Ishikawa (cell line): ENCODE measurements around the gene POLR1A.

ENCODE experiments used
- CEBPB ChIP-seq: IDR thresholded peaks from 2 replicates; pipeline ENCODE4 v1.6.1; 2012
- CREB1 ChIP-seq: IDR thresholded peaks from 2 replicates; pipeline ENCODE4 v1.6.1; 2012; ENCODE audit warnings: low read depth
- EGR1 ChIP-seq: IDR thresholded peaks from 2 replicates; pipeline ENCODE4 v1.6.1; 2012
- EP300 ChIP-seq: IDR thresholded peaks from 2 replicates; pipeline ENCODE4 v1.6.1; 2012; ENCODE audit warnings: borderline replicate concordance
- FOXM1 ChIP-seq: IDR thresholded peaks from 2 replicates; pipeline ENCODE4 v1.6.1; 2012; ENCODE audit warnings: low read depth, borderline replicate concordance
- NFIC ChIP-seq: IDR thresholded peaks from 2 replicates; pipeline ENCODE4 v1.6.1; 2012
- RAD21 ChIP-seq: IDR thresholded peaks from 2 replicates; pipeline ENCODE4 v1.6.1; 2012; ENCODE audit warnings: low read depth
- TAF1 ChIP-seq: IDR thresholded peaks from 2 replicates; pipeline ENCODE4 v1.6.1; 2012; ENCODE audit warnings: low read depth, mild to moderate bottlenecking
- TCF12 ChIP-seq: IDR thresholded peaks from 2 replicates; pipeline ENCODE4 v1.6.1; 2012; ENCODE audit warnings: low read depth
- TEAD4 ChIP-seq: IDR thresholded peaks from 2 replicates; pipeline ENCODE4 v1.6.1; 2012
- YY1 ChIP-seq: IDR thresholded peaks from 2 replicates; pipeline ENCODE4 v1.6.1; 2012; ENCODE audit warnings: low read depth
- ZBTB7A ChIP-seq: IDR thresholded peaks from 2 replicates; pipeline ENCODE4 v1.6.1; 2012; ENCODE audit warnings: low read depth
- TF ChIP-seq, protein P1 (sequence below): IDR thresholded peaks from 2 replicates; pipeline ENCODE4 v1.6.1; 2012
- TF ChIP-seq, protein P2 (sequence below): IDR thresholded peaks from 2 replicates; pipeline ENCODE4 v1.6.1; 2012
- TF ChIP-seq, protein P3 (sequence below): IDR thresholded peaks from 2 replicates; pipeline ENCODE4 v1.6.1; 2012; ENCODE audit warnings: low read depth, mild to moderate bottlenecking

The POLR1A gene

DNA sequence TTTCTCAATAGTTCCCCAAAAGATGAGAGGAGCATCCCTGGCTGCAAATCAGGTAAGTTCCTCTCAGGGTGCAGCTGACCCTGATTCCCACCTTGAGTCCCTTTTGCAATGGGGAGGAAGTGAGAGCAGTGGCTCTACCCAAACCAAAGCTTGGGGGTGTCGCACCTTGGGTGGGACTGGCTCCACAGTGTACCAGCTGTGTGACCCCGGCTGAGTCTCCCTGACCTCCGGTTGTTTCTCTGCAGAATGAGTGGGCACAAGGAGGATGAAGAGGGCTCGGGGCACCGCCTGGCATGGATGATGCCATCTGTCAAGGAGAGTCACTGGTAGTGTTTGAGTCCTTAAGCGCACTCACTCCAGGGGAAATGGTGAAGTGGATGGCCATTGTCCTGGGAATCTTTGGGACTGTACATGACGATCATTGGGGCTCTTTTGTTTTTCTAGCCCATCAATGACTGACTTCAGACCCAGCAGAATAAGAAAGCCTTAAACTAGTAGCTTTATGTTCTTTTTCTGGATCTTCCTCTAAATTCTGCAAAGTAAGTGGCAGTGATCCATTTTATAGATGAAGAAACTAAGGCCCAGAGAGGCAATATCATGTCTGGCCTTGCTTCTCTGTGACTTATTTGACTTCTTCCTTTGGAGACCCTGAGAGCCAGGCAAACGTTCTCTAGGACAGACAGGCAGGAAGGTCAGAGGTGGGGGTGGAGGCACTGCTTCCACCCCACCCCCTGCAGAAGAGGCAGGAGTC is 110.6 kb downstream of the POLR1A start:
- TF ChIP-seq FOXM1 (no peak), TCF12 (no peak), EP300 (no peak), TAF1 (no peak), YY1 (no peak), NFIC (no peak), EGR1 (no peak), CEBPB (no peak), RAD21 (no peak)
- TF ChIP-seq, protein P1, sequence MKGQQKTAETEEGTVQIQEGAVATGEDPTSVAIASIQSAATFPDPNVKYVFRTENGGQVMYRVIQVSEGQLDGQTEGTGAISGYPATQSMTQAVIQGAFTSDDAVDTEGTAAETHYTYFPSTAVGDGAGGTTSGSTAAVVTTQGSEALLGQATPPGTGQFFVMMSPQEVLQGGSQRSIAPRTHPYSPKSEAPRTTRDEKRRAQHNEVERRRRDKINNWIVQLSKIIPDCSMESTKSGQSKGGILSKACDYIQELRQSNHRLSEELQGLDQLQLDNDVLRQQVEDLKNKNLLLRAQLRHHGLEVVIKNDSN: no peak
- TF ChIP-seq, protein P2, sequence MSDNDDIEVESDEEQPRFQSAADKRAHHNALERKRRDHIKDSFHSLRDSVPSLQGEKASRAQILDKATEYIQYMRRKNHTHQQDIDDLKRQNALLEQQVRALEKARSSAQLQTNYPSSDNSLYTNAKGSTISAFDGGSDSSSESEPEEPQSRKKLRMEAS: no peak

DNA sequence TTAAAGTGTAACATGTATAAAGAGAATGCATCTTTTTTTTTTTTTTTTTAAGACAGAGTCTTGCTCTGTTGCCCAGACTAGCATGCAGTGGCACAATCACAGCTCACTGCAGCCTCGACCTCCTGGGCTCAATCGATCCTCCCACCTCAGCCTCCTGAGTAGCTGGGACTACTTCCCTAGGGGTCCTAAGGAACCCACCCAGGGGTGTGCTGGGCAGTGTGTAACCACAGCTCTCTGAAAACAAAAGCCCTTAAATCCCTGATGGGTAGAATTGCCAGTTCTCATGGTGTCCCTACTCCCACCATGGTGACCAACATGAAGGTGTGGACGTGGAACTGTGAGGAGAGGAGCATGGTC is 111.3 kb downstream of the POLR1A start:
- TF ChIP-seq CREB1 (no peak), YY1 (no peak), FOXM1 (no peak), EGR1 (no peak), RAD21 (no peak), EP300 (no peak), ZBTB7A (no peak), CEBPB (no peak), TEAD4 (no peak), TCF12 (no peak), NFIC (no peak)
- TF ChIP-seq, protein P2: no peak

DNA sequence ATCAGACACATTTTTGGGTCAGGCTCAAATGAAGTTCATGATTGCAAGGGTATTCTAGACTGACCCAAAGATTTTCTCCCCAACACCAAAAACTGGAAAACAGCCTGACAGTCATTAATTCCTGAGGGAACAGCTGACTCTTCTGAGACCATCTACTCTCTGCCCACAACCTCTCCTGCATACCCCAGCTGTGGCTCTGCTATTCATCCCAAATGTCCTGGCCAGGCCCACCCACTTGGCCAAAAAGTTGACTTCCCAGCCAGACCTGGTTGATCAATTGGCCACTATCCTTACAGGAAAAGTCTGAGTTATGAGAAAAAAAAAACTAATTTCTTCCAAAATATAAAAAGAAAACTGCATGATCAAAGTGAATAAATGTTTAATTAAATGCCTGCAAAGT is 113.1 kb downstream of the POLR1A start:
- TF ChIP-seq RAD21 (no peak), CEBPB (no peak), ZBTB7A (no peak), FOXM1 (no peak), NFIC (no peak), CREB1 (no peak), EP300 (no peak), EGR1 (no peak), YY1 (no peak), TCF12 (no peak), TEAD4 (no peak), TAF1 (no peak)
- TF ChIP-seq, protein P1: no peak
- TF ChIP-seq, protein P3, sequence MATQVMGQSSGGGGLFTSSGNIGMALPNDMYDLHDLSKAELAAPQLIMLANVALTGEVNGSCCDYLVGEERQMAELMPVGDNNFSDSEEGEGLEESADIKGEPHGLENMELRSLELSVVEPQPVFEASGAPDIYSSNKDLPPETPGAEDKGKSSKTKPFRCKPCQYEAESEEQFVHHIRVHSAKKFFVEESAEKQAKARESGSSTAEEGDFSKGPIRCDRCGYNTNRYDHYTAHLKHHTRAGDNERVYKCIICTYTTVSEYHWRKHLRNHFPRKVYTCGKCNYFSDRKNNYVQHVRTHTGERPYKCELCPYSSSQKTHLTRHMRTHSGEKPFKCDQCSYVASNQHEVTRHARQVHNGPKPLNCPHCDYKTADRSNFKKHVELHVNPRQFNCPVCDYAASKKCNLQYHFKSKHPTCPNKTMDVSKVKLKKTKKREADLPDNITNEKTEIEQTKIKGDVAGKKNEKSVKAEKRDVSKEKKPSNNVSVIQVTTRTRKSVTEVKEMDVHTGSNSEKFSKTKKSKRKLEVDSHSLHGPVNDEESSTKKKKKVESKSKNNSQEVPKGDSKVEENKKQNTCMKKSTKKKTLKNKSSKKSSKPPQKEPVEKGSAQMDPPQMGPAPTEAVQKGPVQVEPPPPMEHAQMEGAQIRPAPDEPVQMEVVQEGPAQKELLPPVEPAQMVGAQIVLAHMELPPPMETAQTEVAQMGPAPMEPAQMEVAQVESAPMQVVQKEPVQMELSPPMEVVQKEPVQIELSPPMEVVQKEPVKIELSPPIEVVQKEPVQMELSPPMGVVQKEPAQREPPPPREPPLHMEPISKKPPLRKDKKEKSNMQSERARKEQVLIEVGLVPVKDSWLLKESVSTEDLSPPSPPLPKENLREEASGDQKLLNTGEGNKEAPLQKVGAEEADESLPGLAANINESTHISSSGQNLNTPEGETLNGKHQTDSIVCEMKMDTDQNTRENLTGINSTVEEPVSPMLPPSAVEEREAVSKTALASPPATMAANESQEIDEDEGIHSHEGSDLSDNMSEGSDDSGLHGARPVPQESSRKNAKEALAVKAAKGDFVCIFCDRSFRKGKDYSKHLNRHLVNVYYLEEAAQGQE: no peak
- TF ChIP-seq, protein P2: no peak

DNA sequence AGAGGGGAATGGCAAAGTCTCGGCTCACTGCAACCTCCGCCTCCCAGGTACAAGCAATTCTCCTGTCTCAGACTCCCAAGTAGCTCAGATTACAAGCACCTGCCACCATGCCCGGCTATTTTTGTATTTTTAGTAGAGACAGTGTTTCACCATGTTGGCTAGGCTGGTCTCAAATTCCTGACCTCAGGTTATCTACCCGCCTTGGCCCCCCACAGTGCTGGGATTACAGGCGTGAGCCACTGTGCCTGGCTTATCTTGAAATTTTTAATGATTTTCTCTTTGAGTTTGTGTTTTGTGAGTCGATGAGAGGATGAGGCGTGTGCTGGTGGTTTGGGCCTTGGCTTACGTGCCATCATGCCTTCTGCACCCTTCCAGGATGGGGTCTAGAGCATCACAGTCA is 115.6 kb downstream of the POLR1A start:
- no peak for TF ChIP-seq TAF1
- TF ChIP-seq, protein P2: no peak

DNA sequence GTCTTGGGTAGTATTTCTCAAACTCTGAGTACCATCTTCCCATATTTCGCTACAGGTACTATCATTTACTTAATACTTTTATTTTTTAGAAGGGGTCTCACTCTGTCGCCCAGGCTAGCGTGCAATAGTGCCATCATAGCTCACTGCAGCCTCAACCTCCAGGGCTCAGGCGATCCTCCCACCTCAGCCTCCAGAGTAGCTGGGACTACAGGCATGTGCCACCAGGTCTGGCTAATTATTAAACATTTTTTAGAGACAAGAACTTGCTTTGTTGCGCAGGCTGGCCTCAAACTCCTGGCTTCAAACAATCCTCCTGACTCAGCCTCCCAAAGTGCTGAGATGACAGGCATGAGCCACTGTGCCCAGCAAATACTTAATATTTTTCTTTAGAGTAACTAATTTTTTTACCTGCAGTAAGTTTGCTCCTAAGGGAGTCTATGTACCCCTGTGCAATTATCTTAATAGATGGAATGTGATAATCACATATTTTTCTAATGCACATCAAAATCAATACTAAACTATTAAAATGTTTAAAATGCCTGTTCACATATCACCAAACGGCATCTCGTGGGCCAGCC is 116.3 kb downstream of the POLR1A start:
- TF ChIP-seq ZBTB7A: no peak
- TF ChIP-seq TCF12: no peak
- TF ChIP-seq, protein P1: no peak
- no peak for TF ChIP-seq CEBPB
- TF ChIP-seq RAD21: no peak
- TF ChIP-seq TEAD4: no peak
- no peak for TF ChIP-seq FOXM1
- TF ChIP-seq YY1: no peak
- TF ChIP-seq, protein P3: no peak
- TF ChIP-seq CREB1: no peak
- TF ChIP-seq EP300: no peak
- TF ChIP-seq, protein P2: no peak
- no peak for TF ChIP-seq EGR1
- no peak for TF ChIP-seq NFIC
